Effector memory CD8-positive, alpha-beta T cell (primary cell): Measurements from ENCODE around the gene HCRTR1.
A peak's percentile ranks its signal among the peaks of the same experiment; 100 is the strongest.

ENCODE experiments used
- ATAC-seq: fragments of 150-1000 bp; cut with Tn5 transposase; replicated peaks from 2 replicates; pipeline ENCODE4 v1.10.0; 2021; ENCODE audit warnings: mild to moderate bottlenecking, moderate library complexity
- DNase-seq, 3 experiments: peaks; one replicate each; pipeline ENCODE4 v3.0.0; 2021
- H3K27ac Mint-ChIP-seq, 2 donors: one replicate each; pipeline ENCODE4 v1.8.0; 2022; ENCODE audit warnings: mild to moderate bottlenecking in 2 of 2, mixed read lengths in 2 of 2, moderate library complexity in 2 of 2
- H3K27me3 Mint-ChIP-seq, 2 donors: one replicate each; pipeline ENCODE4 v1.8.0; 2022; ENCODE audit warnings: mixed read lengths in 2 of 2
- H3K36me3 Mint-ChIP-seq: one replicate; pipeline ENCODE4 v1.8.0; 2022; ENCODE audit warnings: mild to moderate bottlenecking, moderate library complexity, mixed read lengths; ENCODE audit not compliant: insufficient read depth
- H3K4me1 Mint-ChIP-seq, 2 donors: one replicate each; pipeline ENCODE4 v1.8.0; 2022; ENCODE audit warnings: low read depth in 2 of 2, mixed read lengths in 2 of 2
- H3K4me3 Mint-ChIP-seq, 2 donors: one replicate each; pipeline ENCODE4 v1.8.0; 2022; ENCODE audit warnings: mild to moderate bottlenecking in 2 of 2, mixed read lengths in 2 of 2, moderate library complexity in 2 of 2
- H3K9me3 Mint-ChIP-seq, 2 donors: one replicate each; pipeline ENCODE4 v1.8.0; 2022; ENCODE audit warnings: mixed read lengths in 2 of 2

The HCRTR1 gene

DNA sequence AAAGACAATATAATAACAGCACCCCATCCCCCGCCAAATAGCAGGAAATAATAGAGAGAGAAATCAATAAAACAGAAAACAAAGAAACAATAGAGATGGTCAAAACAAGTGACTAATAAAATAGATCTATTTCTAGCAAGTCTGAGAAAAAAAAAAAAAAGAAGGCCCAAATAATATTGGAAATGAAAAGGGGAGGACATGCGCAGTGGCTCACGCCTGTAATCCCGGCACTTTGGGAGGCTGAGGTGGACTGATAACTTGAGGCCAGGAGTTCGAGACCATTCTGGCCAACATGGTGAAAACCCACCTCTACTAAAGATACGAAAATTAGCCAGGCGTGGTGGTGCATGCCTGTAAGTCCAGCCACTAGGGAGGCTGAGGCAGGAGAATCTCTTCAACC lies 18.5 kb upstream of the HCRTR1 start:
- Mint-ChIP-seq H3K27me3 (peaks cover 8 to 10% of the 10 kb centered on the region in 2 donors), H3K4me3 (no peak overlapping the region), H3K27ac (no peak overlapping the region), H3K36me3 (no peaks in the 10 kb centered on the region), H3K4me1 (no peaks in the 10 kb centered on the region), H3K9me3 (no peaks in the 10 kb centered on the region)
- DNase-seq (no peak), ATAC-seq (no peak)

DNA sequence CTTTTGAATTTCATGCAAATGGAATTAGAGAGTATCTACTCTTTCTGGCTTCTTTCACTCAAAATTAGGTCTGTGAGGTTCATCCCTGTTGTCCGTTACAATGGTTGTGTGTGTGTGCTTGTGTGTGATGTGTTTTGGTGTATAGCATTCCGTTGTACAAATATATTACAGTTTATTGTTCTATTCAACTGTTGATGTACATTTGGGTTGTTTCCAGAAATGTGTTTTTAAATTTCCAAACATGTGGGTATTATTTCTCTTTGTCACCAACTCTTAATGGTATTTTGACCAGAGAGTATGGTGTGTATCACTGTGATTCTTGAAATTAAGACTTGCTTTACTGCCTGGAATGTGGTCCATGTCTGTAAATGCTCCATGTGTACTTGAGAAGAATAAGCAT lies 16.8 kb upstream of the HCRTR1 start:
- no peak overlapping the region for H3K27ac Mint-ChIP-seq
- H3K27me3 Mint-ChIP-seq, result peaks cover 8 to 10% of the 10 kb centered on the region in 2 donors
- H3K36me3 Mint-ChIP-seq, result no peaks in the 10 kb centered on the region
- DNase-seq, result no peak
- no peaks in the 10 kb centered on the region for H3K9me3 Mint-ChIP-seq
- ATAC-seq, result no peak
- no peak overlapping the region for H3K4me3 Mint-ChIP-seq
- no peaks in the 10 kb centered on the region for H3K4me1 Mint-ChIP-seq

DNA sequence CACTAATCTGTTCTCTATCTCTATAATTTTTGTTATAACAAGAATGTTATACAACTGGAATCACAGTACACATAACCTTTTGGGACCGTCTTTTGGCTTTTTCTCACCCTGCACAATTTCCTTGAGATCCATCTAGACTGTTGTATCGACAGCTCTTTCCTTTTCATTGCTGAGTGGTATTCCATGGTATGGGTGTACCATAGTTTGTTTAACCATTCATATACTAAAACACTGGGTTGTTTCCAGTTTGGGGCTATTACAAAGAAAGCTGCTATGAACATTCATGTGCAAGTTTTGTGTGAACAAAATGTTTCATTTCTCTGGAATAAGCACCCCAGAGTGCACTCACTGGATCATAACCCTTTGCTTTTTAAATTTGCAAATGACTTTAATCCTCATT lies 15.4 kb upstream of the HCRTR1 start:
- DNase-seq (no peak), ATAC-seq (no peak)
- Mint-ChIP-seq H3K27me3 (peaks cover 0 to 3% of the 10 kb centered on the region in 2 donors), H3K36me3 (no peaks in the 10 kb centered on the region), H3K4me3 (no peak overlapping the region), H3K9me3 (no peaks in the 10 kb centered on the region), H3K27ac (no peak overlapping the region), H3K4me1 (no peaks in the 10 kb centered on the region)

DNA sequence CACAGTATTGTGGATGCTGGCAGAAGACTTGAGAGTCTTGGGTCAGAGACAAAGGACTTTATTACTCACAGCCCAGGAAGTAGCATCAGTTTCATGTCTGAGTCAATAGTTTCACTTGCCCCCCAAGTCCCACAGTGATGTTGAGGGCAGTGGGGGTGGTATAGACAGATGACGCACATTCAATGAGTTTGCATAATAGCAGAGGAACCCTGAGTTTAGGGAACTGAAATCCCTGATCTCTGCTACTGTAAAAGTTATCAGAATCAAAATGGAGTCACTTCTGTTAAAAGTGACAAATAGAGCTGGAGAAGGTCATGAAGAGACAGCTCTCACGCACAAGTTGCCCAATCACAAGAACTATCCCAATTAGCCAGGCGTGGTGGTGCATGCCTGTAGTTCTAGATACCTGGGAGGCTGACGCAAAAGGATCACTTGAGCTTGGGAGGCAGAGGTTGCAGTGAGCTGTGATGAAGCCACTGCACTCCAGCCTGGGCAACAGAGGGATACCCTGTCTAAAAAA lies 11.5 kb upstream of the HCRTR1 start:
- ATAC-seq (peak; percentile 45), DNase-seq (no peak)
- no peak overlapping the region for H3K4me3 Mint-ChIP-seq

DNA sequence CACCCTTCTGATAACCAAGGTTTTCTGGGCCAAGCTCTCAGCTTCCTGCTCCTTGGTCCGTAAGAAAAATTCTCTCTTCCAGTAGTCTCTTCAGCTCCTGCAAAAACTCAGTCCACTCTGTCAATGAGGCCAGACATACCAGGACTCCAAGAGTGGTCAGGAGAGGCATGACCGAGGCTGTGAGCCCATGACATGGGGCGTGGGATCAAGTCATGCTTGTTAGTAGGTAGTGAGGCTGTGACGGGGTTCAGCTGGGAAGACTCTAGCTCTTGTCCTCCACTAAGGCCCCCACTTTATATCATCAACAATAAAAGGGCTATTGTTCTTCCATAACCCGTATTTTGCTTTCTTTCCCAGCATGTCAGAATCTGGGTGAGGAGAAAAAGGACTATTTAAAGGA lies 10.1 kb upstream of the HCRTR1 start:
- no peaks in the 10 kb centered on the region for H3K9me3 Mint-ChIP-seq
- no peak overlapping the region for H3K4me3 Mint-ChIP-seq
- no peaks in the 10 kb centered on the region for H3K36me3 Mint-ChIP-seq
- H3K4me1 Mint-ChIP-seq, result no peaks in the 10 kb centered on the region
- DNase-seq (no peak), ATAC-seq (no peak)
- H3K27me3 Mint-ChIP-seq, result peaks cover 7 to 22% of the 10 kb centered on the region in 2 donors
- H3K27ac Mint-ChIP-seq, result no peak overlapping the region

More for the DNA sequence above, 11.5 kb upstream of the HCRTR1 start:
- Mint-ChIP-seq H3K27ac (no peak overlapping the region), H3K4me1 (no peaks in the 10 kb centered on the region), H3K36me3 (no peaks in the 10 kb centered on the region), H3K9me3 (no peaks in the 10 kb centered on the region), H3K27me3 (peaks cover 7 to 22% of the 10 kb centered on the region in 2 donors)

DNA sequence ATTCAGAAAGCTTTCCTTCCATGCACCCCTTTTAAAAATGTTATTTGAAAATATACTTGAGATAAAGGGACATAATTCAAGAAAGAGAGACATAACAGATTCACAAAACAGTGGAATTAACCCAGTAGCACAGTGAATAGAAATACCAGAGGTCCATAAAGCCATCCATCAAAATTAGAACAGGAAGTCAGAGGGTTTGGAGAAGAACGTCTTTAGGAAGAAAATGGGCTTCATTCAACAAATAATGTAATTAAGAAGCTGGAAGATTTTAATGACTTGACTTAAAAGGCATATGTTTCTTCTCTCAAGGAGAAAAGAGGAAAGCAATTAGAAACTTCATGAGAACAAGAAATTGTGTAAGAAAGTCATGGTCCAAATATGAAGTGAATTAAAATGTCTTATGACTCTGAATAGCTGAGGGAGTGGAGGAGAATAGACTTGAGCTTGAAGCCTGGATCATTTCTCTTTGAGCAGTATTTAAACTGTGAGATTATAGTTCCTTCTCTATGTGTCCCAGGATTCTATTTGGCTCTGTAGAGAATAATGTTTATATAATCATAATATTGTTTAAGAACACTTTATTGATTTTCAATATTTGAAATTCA lies 7.9 kb upstream of the HCRTR1 start:
- ATAC-seq (no peak), DNase-seq (no peak)
- Mint-ChIP-seq H3K36me3 (no peaks in the 10 kb centered on the region), H3K27me3 (peaks cover 7 to 22% of the 10 kb centered on the region in 2 donors), H3K9me3 (no peaks in the 10 kb centered on the region), H3K4me1 (no peaks in the 10 kb centered on the region), H3K27ac (no peak overlapping the region), H3K4me3 (no peak overlapping the region)

DNA sequence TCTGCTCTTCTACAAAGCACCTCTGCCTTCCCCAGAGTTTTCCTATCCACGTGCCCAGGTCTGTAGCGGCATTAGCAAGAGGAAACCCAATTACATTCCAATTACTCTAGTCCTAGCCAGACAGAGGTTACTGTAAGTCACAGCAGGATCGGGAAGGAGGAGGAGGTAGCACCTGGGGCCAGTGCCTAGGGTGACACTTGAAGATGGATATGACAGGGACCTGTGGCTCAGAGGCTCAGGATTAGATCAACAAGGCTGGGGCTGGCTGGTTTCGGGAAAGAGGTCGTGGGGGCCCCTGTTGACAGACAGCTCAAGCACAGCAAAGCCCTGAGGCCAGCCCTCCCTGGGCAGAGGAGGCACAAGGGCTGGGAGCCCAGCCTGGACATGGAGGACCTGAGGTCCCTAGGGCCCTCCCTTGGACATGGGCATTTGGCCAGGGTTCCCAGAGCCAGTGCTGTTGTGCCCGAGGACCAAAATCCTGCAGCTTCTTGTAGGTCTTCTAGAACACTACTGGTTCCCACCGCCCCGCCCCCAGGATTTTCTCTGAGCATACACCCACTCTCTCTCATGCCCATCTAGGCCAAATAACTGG lies 3.0 kb upstream of the HCRTR1 start:
- ATAC-seq (no peak), DNase-seq (no peak)
- no peak overlapping the region for H3K27ac Mint-ChIP-seq
- H3K27me3 Mint-ChIP-seq, result peaks cover 35 to 38% of the 10 kb centered on the region in 2 donors
- H3K4me1 Mint-ChIP-seq, result peaks cover 6% of the 10 kb centered on the region in 2 donors
- H3K4me3 Mint-ChIP-seq, result no peak overlapping the region
- H3K9me3 Mint-ChIP-seq, result no peaks in the 10 kb centered on the region
- peaks cover 7% of the 10 kb centered on the region for H3K36me3 Mint-ChIP-seq

DNA sequence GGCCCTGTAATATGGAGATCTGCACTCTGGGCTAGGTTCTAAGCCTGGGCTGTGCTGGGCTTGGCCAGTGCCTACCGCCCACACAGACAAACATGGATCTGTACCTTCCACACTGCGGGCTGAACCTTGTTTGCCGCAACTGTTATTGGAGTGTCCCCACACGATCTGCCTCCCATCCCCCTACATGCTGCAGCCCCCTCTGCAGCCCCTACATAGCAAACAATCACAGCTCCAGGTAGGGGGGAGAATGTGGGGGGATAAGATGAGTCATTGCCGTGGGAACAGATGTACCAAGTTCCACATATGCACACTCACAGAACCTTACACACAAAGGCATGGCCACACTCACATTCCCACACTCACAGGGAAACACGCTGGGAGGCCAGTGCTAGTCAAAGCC lies 2.1 kb upstream of the HCRTR1 start:
- peaks cover 39 to 45% of the 10 kb centered on the region in 2 donors for H3K27me3 Mint-ChIP-seq
- H3K4me1 Mint-ChIP-seq, result peaks cover 6 to 8% of the 10 kb centered on the region in 2 donors
- H3K36me3 Mint-ChIP-seq, result peaks cover 7% of the 10 kb centered on the region
- H3K4me3 Mint-ChIP-seq, result no peak overlapping the region
- ATAC-seq (no peak), DNase-seq (no peak)
- no peak overlapping the region for H3K27ac Mint-ChIP-seq
- H3K9me3 Mint-ChIP-seq, result no peaks in the 10 kb centered on the region

DNA sequence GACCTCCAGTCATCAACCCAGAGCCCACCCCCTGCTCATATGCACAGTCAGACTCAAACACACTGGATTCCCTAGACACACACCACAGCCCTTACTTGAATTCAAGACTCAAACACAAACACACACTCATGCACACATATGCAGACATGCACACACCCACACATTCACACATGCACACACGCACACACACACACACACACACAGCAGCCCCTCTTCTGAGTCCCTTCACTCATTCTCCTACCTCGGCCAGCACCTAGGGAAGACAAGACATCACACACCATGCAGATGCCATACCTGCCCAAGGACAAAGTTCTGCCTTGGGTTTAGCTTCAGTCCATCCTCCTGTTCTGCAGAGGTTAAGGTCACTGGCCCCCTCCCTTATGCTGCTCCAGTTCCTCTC lies 1.6 kb upstream of the HCRTR1 start:
- no peak for DNase-seq
- no peak for ATAC-seq
- H3K4me3 Mint-ChIP-seq, result no peak overlapping the region
- no peaks in the 10 kb centered on the region for H3K9me3 Mint-ChIP-seq
- H3K36me3 Mint-ChIP-seq, result peaks cover 7% of the 10 kb centered on the region
- peaks cover 6 to 8% of the 10 kb centered on the region in 2 donors for H3K4me1 Mint-ChIP-seq
- H3K27me3 Mint-ChIP-seq, result peaks cover 39 to 45% of the 10 kb centered on the region in 2 donors
- no peak overlapping the region for H3K27ac Mint-ChIP-seq

DNA sequence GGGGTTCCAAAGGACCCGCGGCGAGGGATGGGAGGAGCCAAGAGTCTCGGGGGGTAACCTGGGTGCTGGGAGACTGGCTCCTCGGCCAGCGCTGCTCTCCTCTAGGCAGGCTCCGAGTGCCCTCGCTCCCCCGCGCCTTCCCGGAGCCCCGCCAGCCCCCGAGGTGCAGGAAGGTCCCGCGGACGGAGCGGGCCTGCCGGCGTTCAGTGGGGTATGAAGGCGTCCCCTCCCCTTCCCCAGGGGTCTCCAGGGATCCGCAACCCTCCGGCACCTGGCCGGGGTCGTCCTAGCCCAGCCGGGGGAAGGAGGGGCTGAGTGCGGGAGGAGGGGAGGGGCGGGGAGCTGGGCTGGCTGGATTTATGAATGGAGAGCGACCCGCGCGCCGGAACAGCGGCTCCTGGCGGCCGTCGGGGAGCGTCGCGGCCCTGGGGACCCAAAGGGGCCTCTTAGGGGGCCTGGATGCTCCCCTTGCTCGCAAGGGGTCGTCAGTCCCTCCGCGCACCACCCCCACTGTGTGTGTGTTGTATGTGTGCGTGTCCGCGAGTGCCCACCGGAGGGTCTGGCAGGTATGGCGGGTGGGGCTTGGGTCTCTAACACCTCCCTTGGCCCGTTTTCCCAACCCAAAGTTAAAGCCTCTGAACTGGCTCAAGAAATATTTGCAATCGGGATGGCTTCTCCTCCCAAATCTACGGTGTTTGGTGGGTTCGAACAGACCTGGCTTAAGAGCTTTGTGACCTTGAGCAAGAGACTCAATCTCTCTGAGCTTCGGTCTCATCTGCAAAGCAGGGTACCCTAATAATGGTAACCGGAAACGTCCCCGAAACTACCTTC lies 642 bp downstream of the HCRTR1 start:
- Mint-ChIP-seq H3K36me3 (peaks cover 7% of the 10 kb centered on the region), H3K4me1 (peaks cover 6 to 8% of the 10 kb centered on the region in 2 donors), H3K27ac (no peak overlapping the region), H3K27me3 (peaks cover 39 to 45% of the 10 kb centered on the region in 2 donors), H3K9me3 (no peaks in the 10 kb centered on the region), H3K4me3 (peak overlapping the region; percentile 21 to 33)
- DNase-seq (peak; percentile 23 to 39 (median 24)), ATAC-seq (peak; percentile 75)

DNA sequence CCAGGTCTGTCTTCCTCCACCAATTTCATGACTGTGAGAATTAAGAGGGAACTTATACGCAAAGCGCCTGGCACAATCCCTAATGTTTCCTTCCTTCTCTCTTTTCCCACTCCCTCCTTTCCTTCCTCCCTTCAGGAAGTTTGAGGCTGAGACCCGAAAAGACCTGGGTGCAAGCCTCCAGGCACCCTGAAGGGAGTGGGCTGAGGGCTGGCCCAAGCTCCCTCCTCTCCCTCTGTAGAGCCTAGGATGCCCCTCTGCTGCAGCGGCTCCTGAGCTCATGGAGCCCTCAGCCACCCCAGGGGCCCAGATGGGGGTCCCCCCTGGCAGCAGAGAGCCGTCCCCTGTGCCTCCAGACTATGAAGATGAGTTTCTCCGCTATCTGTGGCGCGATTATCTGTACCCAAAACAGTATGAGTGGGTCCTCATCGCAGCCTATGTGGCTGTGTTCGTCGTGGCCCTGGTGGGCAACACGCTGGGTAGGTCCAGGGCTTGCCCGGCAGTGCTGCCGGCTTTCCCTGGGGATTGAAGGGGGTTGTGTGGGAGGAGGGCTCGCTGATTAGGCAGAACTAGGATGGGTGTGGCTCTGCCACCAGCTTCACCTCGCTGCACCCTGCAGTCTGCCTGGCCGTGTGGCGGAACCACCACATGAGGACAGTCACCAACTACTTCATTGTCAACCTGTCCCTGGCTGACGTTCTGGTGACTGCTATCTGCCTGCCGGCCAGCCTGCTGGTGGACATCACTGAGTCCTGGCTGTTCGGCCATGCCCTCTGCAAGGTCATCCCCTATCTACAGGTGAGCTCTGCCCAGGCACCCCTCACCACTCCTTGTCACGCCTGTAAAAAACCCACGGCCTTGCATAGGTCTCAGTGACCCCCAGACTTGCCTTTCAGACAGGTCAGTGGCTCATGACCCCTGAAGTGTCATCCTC lies 1.7 kb downstream of the HCRTR1 start:
- H3K4me3 Mint-ChIP-seq, result peak overlapping the region in 1 of 2 donors; percentile 33
- peaks cover 7% of the 10 kb centered on the region for H3K36me3 Mint-ChIP-seq
- no peak for ATAC-seq
- H3K27me3 Mint-ChIP-seq, result peaks cover 39 to 45% of the 10 kb centered on the region in 2 donors
- peaks cover 8 to 11% of the 10 kb centered on the region in 2 donors for H3K4me1 Mint-ChIP-seq
- no peak for DNase-seq
- H3K27ac Mint-ChIP-seq, result peak overlapping the region in 1 of 2 donors; percentile 57
- no peaks in the 10 kb centered on the region for H3K9me3 Mint-ChIP-seq

DNA sequence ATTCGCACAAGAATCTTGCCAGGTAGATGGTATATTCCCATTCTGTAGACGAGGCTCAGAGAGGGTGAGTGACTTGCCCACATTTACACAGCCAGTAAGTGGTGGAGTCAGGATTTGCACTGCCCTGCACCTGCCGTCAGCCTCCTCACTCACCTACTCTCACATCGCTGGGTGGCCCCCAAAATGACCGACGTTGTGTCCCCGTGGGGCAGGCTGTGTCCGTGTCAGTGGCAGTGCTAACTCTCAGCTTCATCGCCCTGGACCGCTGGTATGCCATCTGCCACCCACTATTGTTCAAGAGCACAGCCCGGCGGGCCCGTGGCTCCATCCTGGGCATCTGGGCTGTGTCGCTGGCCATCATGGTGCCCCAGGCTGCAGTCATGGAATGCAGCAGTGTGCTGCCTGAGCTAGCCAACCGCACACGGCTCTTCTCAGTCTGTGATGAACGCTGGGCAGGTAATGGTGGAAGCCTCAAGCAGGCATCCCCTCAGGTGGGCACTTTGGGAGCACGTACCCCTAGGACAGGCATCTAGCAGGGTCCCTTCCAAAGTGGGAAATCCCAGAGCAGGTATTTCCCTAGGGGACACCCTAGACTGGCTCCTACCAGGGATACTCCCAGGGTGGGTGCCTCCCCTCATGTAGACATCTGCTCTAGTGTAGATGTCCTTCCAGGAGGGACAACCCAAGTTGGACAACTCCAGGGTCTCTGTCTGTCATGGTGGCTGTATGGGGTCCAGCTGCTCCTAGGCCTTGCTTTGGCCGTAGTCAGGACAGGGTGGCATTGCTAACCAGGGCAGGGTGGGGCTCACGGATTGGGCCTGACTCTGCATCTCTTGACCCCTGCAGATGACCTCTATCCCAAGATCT lies 3.4 kb downstream of the HCRTR1 start:
- no peak for DNase-seq
- peaks cover 8 to 11% of the 10 kb centered on the region in 2 donors for H3K4me1 Mint-ChIP-seq
- ATAC-seq, result no peak

More for the DNA sequence above, 3.4 kb downstream of the HCRTR1 start:
- Mint-ChIP-seq H3K27ac (no peak overlapping the region), H3K4me3 (no peak overlapping the region), H3K9me3 (no peaks in the 10 kb centered on the region), H3K36me3 (peaks cover 10% of the 10 kb centered on the region), H3K27me3 (peaks cover 34 to 37% of the 10 kb centered on the region in 2 donors)
